Esophagus muscularis mucosa (tissue), 4 donors: Measurements from ENCODE around the gene ZNF618.
"Not testable (repeated sequence)": the region's sequence is repeated elsewhere in the genome, so short reads cannot be mapped to it uniquely, and the experiment has no call there.

Experiments
- EP300 ChIP-seq: sonication (generic); formaldehyde crosslinking; IDR thresholded peaks from one replicate; pipeline ENCODE4 v1.6.1; 2017; ENCODE audit warnings: antibody characterized with exemption
- POLR2A ChIP-seq: fragments of 450-650 bp; IDR thresholded peaks from one replicate; pipeline ENCODE4 v1.6.1; 2017; ENCODE audit warnings: antibody characterized with exemption, moderate library complexity, mild to moderate bottlenecking, low read depth
- POLR2AphosphoS5 ChIP-seq, 2 donors: sonication (generic); formaldehyde crosslinking; IDR thresholded peaks; one replicate each; pipeline ENCODE4 v1.6.1; 2017; ENCODE audit warnings: antibody characterized with exemption in 2 of 2
- TF ChIP-seq, protein P1 (sequence below), 3 experiments: fragments of 200-600 bp in 2 of 3; fragments of 450-650 bp in 1 of 3; sonication (generic) in 2 of 3; IDR thresholded peaks; one replicate each; pipeline ENCODE4 v1.5.1; 2017 to 2019; ENCODE audit warnings: antibody characterized with exemption in 3 of 3, mild to moderate bottlenecking in 2 of 3, moderate library complexity in 1 of 3

DNA sequence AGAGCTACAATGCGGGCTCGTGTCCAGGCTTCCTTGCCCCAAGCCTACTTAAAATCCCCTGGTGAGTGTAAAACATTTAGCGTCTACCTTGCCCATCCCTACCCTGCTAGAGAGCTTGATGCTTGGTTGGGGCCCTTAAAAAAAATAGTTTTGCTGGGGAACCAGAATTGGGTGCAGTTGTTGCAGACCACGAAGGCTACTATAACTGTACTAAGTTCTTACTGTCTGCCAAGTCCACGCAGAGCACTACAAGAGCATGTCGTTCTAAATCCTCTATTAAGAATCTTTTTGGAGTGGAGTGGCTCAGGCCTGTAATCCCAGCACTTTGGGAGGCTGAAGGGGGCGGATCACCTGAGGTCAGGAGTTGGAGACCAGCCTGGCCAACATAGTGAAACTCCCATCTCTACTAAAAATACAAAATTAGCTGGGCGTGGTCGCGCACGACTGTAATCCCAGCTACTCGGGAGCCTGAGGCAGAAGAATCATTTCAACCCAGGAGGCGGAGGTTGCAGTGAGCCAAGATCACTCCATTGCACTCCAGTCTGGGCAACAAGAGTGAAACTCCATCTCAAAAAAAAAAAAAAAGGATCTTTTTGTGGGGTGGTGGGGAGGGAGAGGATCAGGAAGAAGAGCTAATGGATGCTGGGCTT is 206.8 kb downstream of the ZNF618 start:
- TF ChIP-seq, protein P1, sequence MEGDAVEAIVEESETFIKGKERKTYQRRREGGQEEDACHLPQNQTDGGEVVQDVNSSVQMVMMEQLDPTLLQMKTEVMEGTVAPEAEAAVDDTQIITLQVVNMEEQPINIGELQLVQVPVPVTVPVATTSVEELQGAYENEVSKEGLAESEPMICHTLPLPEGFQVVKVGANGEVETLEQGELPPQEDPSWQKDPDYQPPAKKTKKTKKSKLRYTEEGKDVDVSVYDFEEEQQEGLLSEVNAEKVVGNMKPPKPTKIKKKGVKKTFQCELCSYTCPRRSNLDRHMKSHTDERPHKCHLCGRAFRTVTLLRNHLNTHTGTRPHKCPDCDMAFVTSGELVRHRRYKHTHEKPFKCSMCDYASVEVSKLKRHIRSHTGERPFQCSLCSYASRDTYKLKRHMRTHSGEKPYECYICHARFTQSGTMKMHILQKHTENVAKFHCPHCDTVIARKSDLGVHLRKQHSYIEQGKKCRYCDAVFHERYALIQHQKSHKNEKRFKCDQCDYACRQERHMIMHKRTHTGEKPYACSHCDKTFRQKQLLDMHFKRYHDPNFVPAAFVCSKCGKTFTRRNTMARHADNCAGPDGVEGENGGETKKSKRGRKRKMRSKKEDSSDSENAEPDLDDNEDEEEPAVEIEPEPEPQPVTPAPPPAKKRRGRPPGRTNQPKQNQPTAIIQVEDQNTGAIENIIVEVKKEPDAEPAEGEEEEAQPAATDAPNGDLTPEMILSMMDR (IDR thresholded peaks at IDR 0.05), result not testable (repeated sequence)
- not testable (repeated sequence) for TF ChIP-seq POLR2A; EP300; POLR2AphosphoS5 (IDR thresholded peaks at IDR 0.05)
